ENCODE results near the gene ATAT1.
"Not testable (repeated sequence)": the region's sequence is repeated elsewhere in the genome, so short reads cannot be mapped to it uniquely, and the experiment has no call there.

Gene ATAT1

GRCh38 chr6:30626484-30627366 is at the start of gene ATAT1:
ATAT1 (plus strand) TSS chr6:30626874.
- Mint-ChIP-seq H3K36me3 (ENCODE audit: low read depth) (peaks cover 38% of the 10 kb centered on the region), H3K9me3 (no peaks in the 10 kb centered on the region), H3K4me3 (peak within 1 kb of the TSS; percentile 93), H3K27me3 (no peaks in the 10 kb centered on the region), H3K27ac (peak within 1 kb of the TSS; percentile 92), H3K4me1 (peaks cover 24% of the 10 kb centered on the region)
- DNase-seq, result peak; percentile 90
- peak; percentile 98 for ATAC-seq

GRCh38 chr6:30578051-30578450 is 48.6 kb upstream of the ATAT1 start:
- Mint-ChIP-seq H3K27me3 (no peaks in the 10 kb centered on the region), H3K4me1 (peaks cover 43% of the 10 kb centered on the region), H3K9me3 (no peaks in the 10 kb centered on the region), H3K36me3 (ENCODE audit: low read depth) (peaks cover 71% of the 10 kb centered on the region), H3K4me3 (no peak overlapping the region), H3K27ac (peak overlapping the region; percentile 82)
- DNase-seq (no peak), ATAC-seq (peak; percentile 61)

GRCh38 chr6:30583921-30584320 is 42.8 kb upstream of the ATAT1 start:
- ATAC-seq (no peak), DNase-seq (no peak)
- H3K27me3 Mint-ChIP-seq, result no peaks in the 10 kb centered on the region
- no peak overlapping the region for H3K4me3 Mint-ChIP-seq
- H3K4me1 Mint-ChIP-seq, result peaks cover 1% of the 10 kb centered on the region
- peaks cover 72% of the 10 kb centered on the region for H3K36me3 Mint-ChIP-seq (ENCODE audit: low read depth)
- H3K27ac Mint-ChIP-seq, result no peak overlapping the region
- no peaks in the 10 kb centered on the region for H3K9me3 Mint-ChIP-seq

- no peak overlapping the region for H3K4me3 Mint-ChIP-seq
- H3K4me1 Mint-ChIP-seq, result peaks cover 2% of the 10 kb centered on the region
- ATAC-seq (no peak), DNase-seq (no peak)
- H3K36me3 Mint-ChIP-seq (ENCODE audit: low read depth), result peaks cover 62% of the 10 kb centered on the region
- H3K9me3 Mint-ChIP-seq, result no peaks in the 10 kb centered on the region
- no peak overlapping the region for H3K27ac Mint-ChIP-seq
- no peaks in the 10 kb centered on the region for H3K27me3 Mint-ChIP-seq
Measured at GRCh38 chr6:30589754-30590358, 36.8 kb upstream of the ATAT1 start.

DNA sequence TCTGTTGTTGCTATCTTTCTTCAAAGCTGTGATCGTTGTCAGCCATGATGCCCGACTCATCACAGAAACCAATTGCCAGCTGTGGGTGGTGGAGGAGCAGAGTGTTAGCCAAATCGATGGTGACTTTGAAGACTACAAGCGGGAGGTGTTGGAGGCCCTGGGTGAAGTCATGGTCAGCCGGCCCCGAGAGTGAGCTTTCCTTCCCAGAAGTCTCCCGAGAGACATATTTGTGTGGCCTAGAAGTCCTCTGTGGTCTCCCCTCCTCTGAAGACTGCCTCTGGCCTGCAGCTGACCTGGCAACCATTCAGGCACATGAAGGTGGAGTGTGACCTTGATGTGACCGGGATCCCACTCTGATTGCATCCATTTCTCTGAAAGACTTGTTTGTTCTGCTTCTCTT is 36.2 kb upstream of the ATAT1 start:
- no peak for DNase-seq
- no peak for ATAC-seq
- Mint-ChIP-seq H3K36me3 (ENCODE audit: low read depth) (peaks cover 59% of the 10 kb centered on the region), H3K4me1 (peaks cover 2% of the 10 kb centered on the region), H3K27ac (peak overlapping the region; percentile 28), H3K4me3 (no peak overlapping the region), H3K27me3 (no peaks in the 10 kb centered on the region), H3K9me3 (no peaks in the 10 kb centered on the region)

GRCh38 chr6:30591008-30591407 is 35.7 kb upstream of the ATAT1 start:
- H3K27ac Mint-ChIP-seq, result peak overlapping the region; percentile 28
- ATAC-seq (no peak), DNase-seq (no peak)
- H3K36me3 Mint-ChIP-seq (ENCODE audit: low read depth), result peaks cover 58% of the 10 kb centered on the region
- H3K27me3 Mint-ChIP-seq, result no peaks in the 10 kb centered on the region
- H3K4me1 Mint-ChIP-seq, result peaks cover 2% of the 10 kb centered on the region
- H3K9me3 Mint-ChIP-seq, result no peaks in the 10 kb centered on the region
- H3K4me3 Mint-ChIP-seq, result no peak overlapping the region

DNA sequence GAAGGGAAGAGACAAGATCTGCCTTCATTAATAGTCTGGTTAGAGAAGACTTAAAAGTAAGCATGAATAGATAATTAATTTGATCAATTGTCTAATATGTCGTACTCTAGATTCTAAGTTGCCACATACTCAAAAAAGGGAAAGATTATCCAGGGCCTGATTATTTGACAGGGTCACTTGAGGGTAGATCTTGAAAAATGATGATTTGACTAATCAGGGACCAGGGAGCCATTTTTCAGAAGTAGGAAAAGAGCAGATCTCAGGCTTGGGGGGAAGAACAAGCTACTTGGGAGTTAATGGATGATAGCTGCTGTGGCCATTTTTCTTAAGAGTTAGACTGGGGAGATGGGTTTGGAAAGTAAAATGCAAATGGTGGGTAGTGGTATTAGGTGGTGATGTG is 34.4 kb upstream of the ATAT1 start:
- peak overlapping the region; percentile 34 for H3K27ac Mint-ChIP-seq
- no peaks in the 10 kb centered on the region for H3K9me3 Mint-ChIP-seq
- no peak overlapping the region for H3K4me3 Mint-ChIP-seq
- no peaks in the 10 kb centered on the region for H3K27me3 Mint-ChIP-seq
- ATAC-seq, result no peak
- H3K4me1 Mint-ChIP-seq, result peaks cover 6% of the 10 kb centered on the region
- peaks cover 53% of the 10 kb centered on the region for H3K36me3 Mint-ChIP-seq (ENCODE audit: low read depth)
- no peak for DNase-seq

DNA sequence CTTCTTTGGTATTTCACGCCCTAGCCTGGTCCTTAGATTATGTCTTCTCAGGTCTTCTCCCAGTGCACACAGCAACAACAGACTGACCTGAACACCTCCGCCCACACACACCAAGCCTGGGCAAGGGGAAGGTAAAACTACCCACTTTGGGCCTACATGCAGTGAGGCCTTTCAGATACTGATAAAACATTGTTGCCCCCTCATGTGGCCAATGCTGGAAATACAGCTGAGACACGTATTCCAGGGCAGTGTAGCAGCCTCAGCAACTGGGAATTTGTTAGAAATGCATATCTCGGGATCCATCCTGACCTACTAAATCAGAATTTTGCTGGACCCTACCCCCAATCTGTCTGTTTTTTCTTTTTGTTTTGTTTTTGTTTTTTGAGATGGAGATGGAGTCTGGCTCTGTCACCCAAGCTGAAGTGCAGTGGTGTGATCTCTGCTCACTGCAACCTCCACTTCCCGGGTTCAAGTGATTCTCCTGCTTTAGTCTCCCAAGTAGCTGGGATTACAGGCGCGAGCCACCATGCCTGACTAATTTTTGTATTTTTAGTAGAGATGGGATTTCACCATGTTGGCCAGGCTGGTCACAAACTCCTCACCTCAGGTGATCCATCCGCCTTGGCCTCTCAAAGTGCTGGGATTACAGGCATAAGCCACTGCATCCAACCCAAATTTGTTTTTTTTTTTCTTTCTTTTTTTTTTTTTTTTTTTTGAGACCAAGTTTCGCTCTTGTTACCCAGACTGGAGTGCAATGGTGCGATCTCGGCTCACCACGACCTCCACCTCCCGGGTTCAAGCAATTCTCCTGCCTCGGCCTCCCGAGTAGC is 29.1 kb upstream of the ATAT1 start:
- DNase-seq (peak; percentile 83), ATAC-seq (peak; percentile 85)
- H3K9me3 Mint-ChIP-seq, H3K27me3 Mint-ChIP-seq, H3K4me3 Mint-ChIP-seq: not testable (repeated sequence)
- peaks cover 11% of the 10 kb centered on the region for H3K4me1 Mint-ChIP-seq
- H3K36me3 Mint-ChIP-seq (ENCODE audit: low read depth), result peaks cover 38% of the 10 kb centered on the region
- H3K27ac Mint-ChIP-seq, result peak overlapping the region; percentile 2

- ATAC-seq (no peak), DNase-seq (no peak)
- Mint-ChIP-seq H3K27me3 (no peaks in the 10 kb centered on the region), H3K9me3 (no peaks in the 10 kb centered on the region), H3K4me1 (peaks cover 17% of the 10 kb centered on the region), H3K4me3 (no peak overlapping the region), H3K27ac (no peak overlapping the region), H3K36me3 (ENCODE audit: low read depth) (peaks cover 45% of the 10 kb centered on the region)
Measured at GRCh38 chr6:30598912-30599624, 27.6 kb upstream of the ATAT1 start.

GRCh38 chr6:30599625-30600324 is 26.9 kb upstream of the ATAT1 start:
- Mint-ChIP-seq H3K36me3 (ENCODE audit: low read depth) (peaks cover 50% of the 10 kb centered on the region), H3K27me3 (no peaks in the 10 kb centered on the region), H3K9me3 (no peaks in the 10 kb centered on the region), H3K4me3 (no peak overlapping the region), H3K27ac (no peak overlapping the region), H3K4me1 (peaks cover 17% of the 10 kb centered on the region)
- ATAC-seq (no peak), DNase-seq (no peak)

GRCh38 chr6:30600451-30600961 is 26.2 kb upstream of the ATAT1 start:
- DNase-seq (no peak), ATAC-seq (no peak)
- Mint-ChIP-seq H3K4me3 (no peak overlapping the region), H3K9me3 (no peaks in the 10 kb centered on the region), H3K36me3 (ENCODE audit: low read depth) (peaks cover 55% of the 10 kb centered on the region), H3K27ac (no peak overlapping the region), H3K27me3 (no peaks in the 10 kb centered on the region), H3K4me1 (peaks cover 17% of the 10 kb centered on the region)

GRCh38 chr6:30601436-30601814 is 25.2 kb upstream of the ATAT1 start:
- no peaks in the 10 kb centered on the region for H3K9me3 Mint-ChIP-seq
- H3K36me3 Mint-ChIP-seq (ENCODE audit: low read depth), result peaks cover 62% of the 10 kb centered on the region
- peak overlapping the region; percentile 65 for H3K27ac Mint-ChIP-seq
- ATAC-seq (no peak), DNase-seq (no peak)
- H3K4me1 Mint-ChIP-seq, result peaks cover 19% of the 10 kb centered on the region
- H3K4me3 Mint-ChIP-seq, result no peak overlapping the region
- no peaks in the 10 kb centered on the region for H3K27me3 Mint-ChIP-seq

GRCh38 chr6:30601815-30602641 is 24.6 kb upstream of the ATAT1 start:
- Mint-ChIP-seq H3K27me3 (no peaks in the 10 kb centered on the region), H3K4me3 (no peak overlapping the region), H3K4me1 (peaks cover 20% of the 10 kb centered on the region), H3K36me3 (ENCODE audit: low read depth) (peaks cover 66% of the 10 kb centered on the region), H3K9me3 (no peaks in the 10 kb centered on the region), H3K27ac (peak overlapping the region; percentile 65)
- ATAC-seq (no peak), DNase-seq (no peak)

Data from activated naive CD8-positive, alpha-beta T cell treated with anti-CD3 and anti-CD28 coated beads, Interleukin-2, amount 50 U/mL, for 24 hours (primary cell).